GM19452 (cell line): ENCODE results near the gene PAGR1.
"Not testable (repeated sequence)": the region's sequence is repeated elsewhere in the genome, so short reads cannot be mapped to it uniquely, and the experiment has no call there.

Experiments
- ATAC-seq: cut with Tn5 transposase; IDR thresholded peaks from one replicate; pipeline ENCODE4 v1.9.1; 2021; ENCODE audit not compliant: unreplicated experiment

Gene PAGR1

GRCh38 chr16:29815793-29816693 is at the start of gene PAGR1:
PAGR1 (plus strand) TSS chr16:29816152; CDS start chr16:29816526, 374 bp downstream.
- peak; percentile 59 for ATAC-seq

- no peak for ATAC-seq
Measured at GRCh38 chr16:29766571-29766970, 49.4 kb upstream of the PAGR1 start.

- ATAC-seq = no peak
Measured at GRCh38 chr16:29767062-29767461, 48.9 kb upstream of the PAGR1 start.

- ATAC-seq = no peak
Measured at GRCh38 chr16:29769507-29769906, 46.4 kb upstream of the PAGR1 start.

- no peak for ATAC-seq
Measured at GRCh38 chr16:29770250-29770929, 45.6 kb upstream of the PAGR1 start.

DNA sequence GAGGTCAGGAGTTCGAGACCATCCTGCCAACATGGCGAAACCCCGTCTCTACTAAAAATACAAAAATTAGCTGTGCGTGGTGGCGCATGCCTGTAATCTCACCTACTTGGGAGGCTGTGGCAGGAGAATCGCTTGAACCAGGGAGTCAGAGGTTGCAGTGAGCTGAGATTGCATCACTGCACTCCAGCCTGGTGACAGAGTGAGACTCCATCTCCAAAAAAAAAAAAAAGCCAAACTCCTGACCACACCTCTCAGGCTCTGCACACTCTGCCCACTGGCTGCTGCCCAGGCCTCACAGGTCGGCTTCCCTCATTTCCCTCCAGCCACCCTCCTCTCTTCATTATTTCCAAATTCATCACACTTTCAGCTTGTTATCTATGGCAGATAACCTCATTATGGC is 43.6 kb upstream of the PAGR1 start:
- ATAC-seq = not testable (repeated sequence)

DNA sequence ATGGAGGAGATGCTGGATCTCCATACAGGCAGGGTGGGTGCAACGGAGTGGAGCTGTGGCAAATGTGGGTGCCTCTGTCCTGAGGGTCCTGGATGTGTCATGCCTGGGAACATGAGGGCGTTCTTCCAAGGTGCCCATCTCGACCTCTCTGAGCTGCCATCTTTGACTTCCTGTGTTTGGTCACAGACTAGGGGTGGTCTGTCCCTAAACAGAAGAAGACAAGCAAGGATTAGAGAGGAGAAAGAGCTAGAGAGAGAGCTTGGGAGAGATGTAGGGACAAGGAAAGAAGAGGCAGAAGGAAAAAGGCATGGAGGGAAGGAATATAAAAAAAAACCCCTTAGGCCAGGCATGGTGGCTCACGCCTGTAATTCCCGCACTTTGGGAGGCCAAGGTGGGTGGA is 41.2 kb upstream of the PAGR1 start:
- ATAC-seq = no peak

DNA sequence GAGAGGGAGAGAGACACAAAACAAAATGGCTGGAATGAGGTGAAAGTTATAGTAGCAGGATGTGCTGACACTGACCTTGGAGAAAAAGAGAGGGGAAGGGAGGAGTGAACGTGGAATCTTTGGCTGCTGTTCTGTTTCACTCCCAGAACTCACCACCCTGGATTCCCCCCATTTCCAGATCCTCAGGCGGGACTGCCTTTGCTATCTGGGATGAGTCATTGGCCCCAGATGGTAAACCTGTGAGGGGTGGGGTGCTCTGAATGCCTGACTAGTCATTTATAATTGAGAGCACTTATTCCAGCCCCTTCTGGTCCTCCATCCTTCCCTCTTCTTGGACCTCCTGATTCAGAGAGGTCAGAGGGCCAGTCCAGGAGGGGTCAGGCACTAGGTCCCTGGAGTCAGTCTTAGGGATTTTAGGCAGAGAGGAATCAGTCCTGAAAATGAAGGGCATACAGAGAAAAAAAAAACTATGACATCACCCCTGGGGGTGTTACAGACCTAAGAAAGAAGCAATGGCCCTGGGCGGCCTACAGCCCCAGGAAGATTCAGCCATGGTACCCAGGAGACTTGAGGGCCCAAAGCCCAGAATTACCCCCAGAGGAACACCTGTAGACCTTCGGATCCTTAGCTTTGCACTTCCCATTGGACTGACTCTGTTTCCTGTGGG is 40.1 kb upstream of the PAGR1 start:
- no peak for ATAC-seq

- no peak for ATAC-seq
Measured at GRCh38 chr16:29777576-29778350, 38.2 kb upstream of the PAGR1 start, which contains the start of gene ZG16. ZG16 (plus strand) TSS chr16:29778256; CDS start chr16:29779267, 1,011 bp downstream.

DNA sequence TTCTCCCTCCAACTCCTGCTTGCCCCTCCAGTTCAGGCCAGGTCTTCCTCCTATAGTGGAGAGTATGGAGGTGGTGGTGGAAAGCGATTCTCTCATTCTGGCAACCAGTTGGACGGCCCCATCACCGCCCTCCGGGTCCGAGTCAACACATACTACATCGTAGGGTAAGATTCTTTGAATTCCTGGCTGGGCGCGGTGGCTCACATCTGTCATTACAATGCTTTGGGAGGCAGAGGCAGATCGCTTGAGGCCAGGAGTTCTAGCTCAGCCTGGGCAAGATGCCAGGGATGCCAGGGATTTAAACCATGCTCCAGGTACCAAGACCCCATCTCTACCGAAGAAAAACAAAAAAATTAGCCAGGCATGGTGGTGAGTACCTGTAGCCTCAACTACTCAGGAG is 36.5 kb upstream of the PAGR1 start:
- no peak for ATAC-seq

DNA sequence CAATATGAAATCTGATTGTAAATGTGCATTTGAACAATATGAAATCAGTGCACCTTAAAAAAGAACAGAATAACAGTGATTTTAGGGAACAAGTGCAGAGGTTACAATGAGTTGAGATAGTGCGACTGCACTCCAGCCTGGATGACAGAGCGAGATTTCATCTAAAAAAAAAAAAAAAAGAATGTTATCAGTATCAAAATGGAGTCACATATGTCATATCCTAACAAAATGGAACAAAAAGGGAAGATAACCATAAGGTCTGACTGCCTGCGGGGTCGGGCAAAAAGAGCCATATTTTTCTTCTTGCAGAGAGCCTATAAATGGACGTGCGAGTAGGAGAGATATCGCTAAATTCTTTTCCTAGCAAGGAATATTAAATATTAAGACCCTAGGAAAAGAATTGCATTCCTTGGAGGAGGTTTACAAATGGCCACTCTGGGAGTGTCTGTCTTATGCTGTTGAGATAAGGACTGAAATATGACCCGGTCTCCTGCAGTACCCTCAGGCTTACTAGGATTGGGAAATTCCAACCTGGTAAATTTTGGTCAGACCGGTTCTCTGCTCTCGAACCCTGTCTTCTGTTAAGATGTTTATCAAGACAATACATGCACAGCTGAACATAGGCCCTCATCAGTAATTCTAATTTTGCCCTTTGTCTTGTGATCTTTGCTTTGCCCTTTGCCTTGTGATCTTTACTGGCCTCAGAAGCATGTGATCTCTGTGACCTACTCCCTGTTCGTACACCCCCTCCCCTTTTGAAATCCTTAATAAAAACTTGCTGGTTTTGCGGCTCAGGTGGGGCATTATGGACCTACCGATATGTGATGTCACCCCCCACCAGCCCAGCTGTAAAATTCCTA is 32.6 kb upstream of the PAGR1 start:
- not testable (repeated sequence) for ATAC-seq

DNA sequence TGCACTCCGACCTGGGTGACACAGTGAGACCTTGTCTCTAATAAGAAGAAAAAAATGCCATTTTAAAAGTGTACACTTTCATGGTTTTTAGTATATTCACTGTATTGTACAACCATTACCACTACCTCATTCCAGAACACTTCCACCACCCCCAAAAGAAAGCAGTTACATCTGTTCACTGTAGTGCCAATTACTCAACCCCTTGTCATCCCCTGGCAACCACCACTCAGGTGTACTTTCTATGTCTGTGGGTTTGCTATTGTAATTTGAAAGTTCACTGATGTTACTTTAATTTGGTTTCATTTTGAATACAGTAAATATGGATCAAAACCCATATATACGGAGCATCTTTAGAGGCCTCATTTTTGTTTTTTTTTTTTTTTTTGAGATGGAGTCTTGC is 31.8 kb upstream of the PAGR1 start:
- ATAC-seq = no peak

DNA sequence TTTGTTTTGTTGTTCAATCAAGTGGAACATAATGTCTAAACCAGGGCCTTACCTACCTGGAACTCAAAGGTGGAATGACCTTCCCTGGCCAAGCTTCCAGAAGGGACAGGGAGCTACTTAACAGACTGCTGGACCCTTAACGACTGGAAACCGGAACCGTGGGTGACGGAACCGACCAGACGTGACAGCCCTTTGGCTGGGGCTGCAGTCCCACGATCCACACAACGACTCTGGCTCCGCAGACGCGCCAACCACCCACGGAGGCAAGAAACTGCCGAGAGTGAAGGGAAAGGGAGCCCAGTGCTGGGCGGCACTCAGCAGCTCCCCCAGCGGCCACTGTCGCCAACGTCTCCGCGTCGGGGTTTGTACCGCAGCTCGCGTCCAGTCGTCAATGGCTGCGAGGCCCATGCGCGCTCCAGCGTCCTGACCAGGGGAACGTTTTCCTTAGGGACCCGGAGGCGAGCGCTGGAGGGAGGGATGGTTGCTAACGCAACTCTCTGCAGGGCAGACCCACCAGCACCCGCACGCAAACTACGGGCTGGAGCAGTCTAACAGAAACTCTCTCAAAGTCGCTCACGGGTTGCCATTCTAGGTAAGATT is 31.0 kb upstream of the PAGR1 start:
- no peak for ATAC-seq

DNA sequence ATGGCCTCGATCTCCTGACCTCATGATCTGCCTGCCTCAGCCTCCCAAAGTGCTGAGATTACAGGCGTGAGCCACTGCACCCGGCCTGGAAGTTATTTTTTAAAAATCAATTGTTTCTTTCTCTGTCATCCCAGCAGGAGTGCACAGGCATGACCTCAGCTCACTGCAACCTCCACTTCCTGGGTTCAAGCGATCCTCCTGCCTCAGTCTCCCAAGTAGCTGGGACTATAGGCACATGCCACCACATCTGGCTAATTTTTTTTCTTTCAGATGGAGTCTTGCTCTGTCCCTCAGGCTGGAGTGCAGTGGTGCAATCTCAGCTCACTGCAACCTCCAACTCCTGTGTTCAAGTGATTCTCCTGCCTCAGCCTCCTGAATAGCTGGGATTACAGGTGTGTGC is 28.8 kb upstream of the PAGR1 start:
- not testable (repeated sequence) for ATAC-seq

GRCh38 chr16:29789775-29790182 is 26.2 kb upstream of the PAGR1 start:
- no peak for ATAC-seq

DNA sequence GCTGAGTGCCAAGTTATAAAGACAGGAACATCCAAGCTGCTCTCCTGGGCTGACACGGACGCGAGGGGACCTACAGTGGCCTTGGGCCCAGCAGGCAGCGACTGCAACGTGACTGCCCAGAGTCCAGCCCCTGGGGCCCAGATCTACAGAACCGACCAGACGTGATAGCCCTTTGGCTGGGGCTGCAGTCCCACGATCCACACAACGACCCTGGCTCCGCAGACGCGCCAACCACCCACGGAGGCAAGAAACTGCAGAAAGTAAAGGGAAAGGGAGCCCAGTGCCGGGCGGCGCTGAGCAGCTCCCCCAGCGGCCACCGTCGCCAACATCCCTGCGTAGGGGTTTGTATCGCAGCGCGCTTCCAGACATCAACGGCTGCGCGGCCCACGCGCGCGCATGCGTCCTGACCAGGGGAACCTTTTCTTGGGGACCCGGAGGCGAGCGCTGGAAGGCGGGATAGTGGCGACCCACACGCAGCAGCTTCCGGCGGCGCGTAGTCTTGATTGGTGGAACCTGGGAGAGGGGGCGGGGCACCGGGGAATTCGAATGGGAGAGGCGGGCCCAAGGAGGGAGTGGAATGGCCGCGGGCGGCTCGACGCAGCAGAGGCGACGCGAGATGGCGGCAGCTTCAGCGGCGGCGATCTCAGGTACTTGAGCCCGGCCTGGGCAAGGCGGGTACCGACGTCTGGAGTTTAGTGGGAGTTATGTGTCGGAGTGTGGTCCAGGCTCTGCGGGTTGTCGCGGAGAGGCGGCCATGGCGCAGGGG is 25.6 kb upstream of the PAGR1 start, which contains the start of gene KIF22:
Gene KIF22 (plus strand): TSS at position 569 of the 766 bp plus-strand sequence. CDS start 9 bp downstream, at position 578.
- peak; percentile 94 for ATAC-seq

GRCh38 chr16:29790949-29791844 is 24.8 kb upstream of the PAGR1 start:
- peak; percentile 5 for ATAC-seq
